NOMO-1 (cell line): ENCODE measurements around the gene RABGAP1.
"Not testable (repeated sequence)": the region's sequence is repeated elsewhere in the genome, so short reads cannot be mapped to it uniquely, and the experiment has no call there.

Source experiments
- DNase-seq, 2 experiments: peaks; one replicate each; lab custom pipeline; 2025; ENCODE audit not compliant: unreplicated experiment in 2 of 2; lab: John Stamatoyannopoulos, UW

Gene RABGAP1

DNA sequence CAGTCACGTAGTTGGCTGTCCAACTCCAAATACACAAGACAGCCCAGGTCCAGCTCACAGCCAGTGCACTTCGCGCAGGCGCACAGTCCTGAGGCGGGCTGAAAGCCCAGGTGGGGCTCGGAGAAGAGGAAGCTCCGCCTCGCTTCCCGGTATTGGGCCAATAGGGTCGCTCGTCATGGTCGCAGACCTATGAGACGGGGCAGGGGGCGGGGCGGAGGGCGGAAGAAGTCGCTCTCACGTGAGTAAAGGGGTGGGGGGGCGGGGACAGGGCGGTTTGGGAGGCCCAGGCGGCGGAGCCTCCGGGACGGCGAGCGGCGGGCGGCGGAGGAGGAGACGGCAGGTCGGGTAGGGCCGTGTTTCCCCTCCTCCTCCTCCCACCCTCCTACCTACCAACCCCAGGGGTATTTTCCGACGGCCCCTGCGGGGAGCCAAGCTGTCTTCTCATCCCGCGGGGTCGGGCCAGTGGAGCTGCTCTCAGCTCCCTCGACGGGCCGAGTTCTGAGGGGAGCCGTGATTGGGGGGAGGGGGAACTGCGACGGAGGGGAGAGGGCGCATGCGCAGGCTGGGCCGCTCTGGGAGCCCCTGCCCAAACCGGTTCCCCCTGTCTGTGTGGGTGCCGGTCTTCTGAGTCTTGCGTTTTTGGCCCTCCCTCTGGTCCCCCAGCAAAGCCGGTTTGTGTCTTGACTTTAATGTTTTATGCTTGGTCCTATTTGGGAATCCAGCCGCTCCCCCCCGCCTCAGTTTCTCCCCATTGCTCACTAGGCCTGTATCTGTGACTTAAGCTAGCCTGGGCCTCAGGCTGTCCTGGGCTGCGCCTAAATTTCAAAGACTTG, at the start of gene RABGAP1:
RABGAP1 (plus strand) TSS at position 272 of the 833 bp plus-strand sequence. CDS start 16,040 bp downstream, outside the sequence.
- peak; percentile 90 to 95 for DNase-seq

DNA sequence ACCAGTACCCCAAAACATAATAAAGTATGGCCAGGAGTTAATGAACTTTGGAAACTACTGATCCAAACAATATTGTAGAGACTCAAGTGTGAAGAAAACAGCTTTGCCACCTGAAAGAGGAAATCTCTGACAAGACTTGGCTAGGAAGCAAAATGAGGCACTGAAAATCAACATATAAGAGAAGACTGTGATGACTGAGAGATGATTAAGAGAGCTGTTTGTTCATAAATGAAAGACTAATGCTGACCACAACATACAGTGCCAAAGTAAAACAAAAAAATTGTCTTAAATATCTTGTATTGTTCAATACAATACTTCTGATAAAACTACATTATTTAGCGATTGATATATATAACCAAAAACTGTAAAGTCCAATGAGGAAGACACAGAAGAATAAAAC, 42.9 kb upstream of the RABGAP1 start:
- no peak for DNase-seq

DNA sequence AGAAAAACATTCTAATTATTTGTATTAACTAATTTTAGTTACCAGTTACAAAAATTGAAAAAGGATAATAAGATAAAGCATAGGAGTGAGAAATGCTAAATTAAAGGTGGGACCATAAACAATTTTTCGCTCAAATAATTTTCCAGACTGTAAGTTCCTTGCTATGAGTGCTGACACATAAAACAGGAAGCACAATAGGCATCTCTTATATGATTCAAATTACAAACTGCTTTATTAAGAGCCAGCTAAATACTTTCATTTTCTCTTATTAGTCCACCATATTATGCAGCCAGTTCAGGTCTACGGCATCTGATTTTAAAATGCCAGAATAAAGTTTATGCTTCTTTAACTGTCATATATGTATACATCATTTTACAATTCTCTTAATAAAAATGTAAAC, 40.0 kb upstream of the RABGAP1 start:
- no peak for DNase-seq

DNA sequence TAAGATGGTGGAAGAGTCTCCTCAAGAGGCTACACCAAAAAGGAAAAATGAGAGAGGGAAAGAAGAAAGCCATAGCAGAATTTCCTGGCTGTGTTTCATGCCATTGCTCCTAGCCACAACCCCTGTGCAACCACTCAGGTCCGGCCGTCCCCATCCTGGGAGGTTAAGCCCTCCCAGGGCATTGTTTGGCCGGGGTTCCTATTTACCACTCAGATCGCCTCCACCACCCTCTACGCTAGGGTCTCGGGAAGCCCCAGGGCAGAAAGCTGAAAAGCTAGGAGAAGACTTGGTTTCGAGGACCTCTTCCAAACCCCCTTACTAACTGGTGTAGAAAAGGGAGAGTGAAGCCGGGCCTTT, 36.4 kb upstream of the RABGAP1 start:
- peak in 1 of 2 experiments; percentile 22 for DNase-seq

DNA sequence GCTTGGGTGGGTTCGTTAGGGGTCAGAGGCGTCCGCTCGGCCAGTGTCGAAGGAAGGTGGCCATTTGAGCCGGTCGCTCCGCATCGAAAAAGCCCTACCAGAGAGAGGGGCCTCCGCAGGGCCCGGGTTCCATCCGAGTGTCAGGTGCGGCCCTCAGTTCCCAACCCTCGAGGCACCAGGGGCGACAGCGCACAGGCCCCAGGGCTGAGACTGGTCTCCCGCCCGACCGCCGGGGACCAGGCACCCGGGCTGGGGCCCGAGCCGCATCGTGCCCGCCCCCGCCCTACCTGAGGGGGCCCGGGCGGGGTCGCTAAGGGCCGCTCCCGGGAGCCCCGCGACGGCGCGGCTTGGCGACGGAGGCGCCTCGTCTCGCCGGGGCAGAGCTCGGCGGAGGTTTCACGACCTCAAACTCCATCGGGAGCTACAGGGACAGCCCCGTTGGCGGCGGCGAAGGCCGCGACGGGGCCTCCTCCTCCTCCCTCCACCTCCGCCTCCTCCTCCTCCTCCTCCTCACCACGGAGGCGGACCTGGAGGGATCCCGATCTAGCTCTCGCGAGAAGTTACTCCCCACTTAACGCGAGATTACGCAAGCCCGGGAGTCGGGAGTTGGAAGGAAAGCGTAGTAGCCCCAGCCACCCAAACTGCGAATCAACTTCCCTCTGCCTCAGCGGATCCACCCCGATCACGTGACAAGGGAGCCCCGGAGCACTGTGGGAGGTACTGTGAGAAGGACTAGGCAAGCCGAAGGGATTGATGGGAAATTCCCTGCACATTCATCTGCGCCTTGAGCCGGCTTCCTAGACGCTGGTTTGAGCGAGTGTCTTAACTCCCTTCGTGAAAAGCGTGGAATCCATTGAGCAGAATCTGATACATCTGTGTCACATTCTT, 35.8 kb upstream of the RABGAP1 start, which contains the start of gene RC3H2:
RC3H2 (minus strand) TSS at position 537 of the 888 bp plus-strand sequence. CDS start 7,850 bp downstream, outside the sequence.
- peak; percentile 96 to 97 for DNase-seq

DNA sequence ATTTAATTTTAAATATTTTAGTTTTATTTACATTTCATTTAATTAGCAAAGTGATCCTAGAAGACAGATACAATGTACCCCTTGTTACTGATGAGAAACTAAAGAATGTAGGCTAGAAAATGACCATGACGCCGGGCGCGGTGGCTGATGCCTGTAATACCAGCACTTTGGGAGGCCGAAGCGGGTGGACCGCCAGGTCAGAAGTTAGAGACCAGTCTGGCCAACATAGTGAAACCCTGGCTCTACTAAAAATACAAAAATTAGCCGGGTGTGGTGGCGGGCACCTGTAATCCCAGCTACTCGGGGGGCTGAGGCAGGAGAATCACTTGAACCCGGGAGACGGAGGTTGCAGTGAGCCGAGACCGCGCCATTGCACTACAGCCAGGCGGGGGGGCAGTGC, 34.7 kb upstream of the RABGAP1 start:
- DNase-seq, result not testable (repeated sequence)

DNA sequence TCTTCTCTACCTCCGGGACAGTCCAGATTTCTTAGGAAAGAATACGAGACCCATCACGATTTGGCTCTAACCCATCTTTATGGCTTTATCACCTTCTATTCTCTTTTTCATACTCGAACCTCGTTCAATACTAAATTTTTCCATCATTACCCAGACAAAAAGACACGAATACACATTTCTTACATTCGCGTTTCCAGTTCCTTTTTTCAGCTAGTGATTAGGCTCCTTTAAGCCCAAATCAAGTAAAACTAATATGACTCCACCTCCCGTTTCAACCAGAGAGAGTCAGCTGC, 28.2 kb upstream of the RABGAP1 start:
- no peak for DNase-seq

DNA sequence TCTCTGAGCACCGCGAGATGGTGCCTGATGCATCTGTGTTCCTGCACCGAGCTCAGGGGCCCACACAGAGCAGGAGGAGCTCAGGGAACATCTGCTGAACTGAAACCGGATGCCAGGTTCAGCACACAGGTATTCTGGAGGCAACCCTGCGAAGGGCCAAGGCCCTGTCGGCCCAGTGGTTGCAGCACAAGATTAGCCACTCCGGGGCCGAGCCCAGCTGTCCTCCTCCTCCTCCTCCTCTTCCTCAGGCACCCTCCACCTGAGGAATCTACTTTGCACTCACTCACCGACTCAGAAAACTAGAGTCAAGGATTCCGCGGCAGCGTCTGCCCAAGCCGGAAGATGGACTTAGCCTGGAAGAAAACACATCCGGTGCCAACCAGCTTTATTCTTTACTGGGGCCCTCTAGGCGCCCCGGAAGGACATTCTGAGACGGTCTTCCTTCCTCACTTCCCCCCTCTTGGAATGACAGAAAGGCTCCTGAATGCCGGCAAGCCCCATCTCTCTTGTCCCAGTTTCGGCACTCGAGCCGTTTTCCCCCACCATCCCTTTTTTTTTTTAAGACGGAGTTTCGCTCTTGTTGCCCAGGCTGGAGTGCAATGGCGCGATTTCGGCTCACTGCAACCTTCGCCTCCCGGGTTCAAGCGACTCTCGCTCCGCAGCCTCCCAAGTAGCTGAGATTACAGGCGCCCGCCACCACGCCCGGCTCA, 27.7 kb upstream of the RABGAP1 start, which contains the start of gene ZBTB6:
ZBTB6 (minus strand) TSS at position 360 of the 710 bp plus-strand sequence. CDS start 1,251 bp downstream, outside the sequence.
- DNase-seq, result peak; percentile 67 to 71

DNA sequence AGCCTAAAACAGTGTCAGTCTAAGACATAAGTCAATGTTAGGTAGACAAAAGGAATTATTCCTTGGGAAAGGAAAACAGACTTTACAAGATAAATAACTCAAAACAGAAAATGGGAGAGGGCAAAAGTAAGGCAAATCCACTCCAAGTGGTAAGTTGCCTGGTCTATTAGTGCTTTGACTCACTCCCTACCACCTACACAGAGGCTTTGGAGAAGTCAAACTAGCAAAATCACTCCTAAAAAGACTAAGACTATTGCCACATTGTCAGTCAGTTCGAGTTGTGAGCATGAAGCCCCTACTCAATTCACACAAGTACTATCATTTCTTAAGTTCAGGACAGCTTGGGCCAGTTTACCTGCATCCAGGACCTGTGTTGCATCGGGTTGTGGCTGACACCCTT, 22.5 kb upstream of the RABGAP1 start:
- no peak for DNase-seq

DNA sequence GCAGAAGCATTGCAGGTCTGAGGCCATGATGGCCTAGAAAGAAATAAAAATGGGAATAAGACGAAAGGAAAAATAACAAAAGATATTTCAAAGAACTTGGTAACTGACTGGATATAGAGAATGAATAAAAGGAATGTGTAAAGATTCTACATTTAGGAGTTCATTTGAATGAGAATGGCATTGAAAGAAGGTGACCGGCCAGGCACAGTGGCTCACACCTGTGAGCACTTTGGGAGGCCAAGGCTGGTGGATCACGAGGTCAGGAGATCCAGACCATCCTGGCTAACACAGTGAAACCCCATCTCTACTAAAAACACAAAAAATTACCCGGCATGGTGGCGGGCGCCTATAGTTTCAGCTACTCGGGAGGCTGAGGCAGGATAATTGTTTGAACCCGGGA, 18.1 kb upstream of the RABGAP1 start:
- DNase-seq, result no peak

DNA sequence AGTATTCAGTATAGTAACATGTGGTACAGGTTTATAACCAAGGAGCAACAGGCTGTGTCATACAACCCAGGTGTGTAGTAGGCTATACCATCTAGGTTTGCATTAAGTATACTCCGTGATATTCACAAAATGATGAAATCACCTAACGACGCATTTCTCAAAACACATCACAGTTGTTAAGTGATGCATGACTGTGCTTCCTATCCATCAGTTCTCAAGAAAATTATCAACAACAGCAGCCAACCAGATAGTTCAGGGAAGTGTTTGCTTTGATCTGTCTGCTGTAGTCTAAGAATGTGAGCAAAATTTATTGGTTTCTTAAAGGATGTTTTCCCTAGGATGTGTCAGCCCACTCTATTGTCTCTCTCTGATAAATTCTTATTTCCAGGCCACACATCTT, 16.9 kb upstream of the RABGAP1 start:
- DNase-seq, result no peak

DNA sequence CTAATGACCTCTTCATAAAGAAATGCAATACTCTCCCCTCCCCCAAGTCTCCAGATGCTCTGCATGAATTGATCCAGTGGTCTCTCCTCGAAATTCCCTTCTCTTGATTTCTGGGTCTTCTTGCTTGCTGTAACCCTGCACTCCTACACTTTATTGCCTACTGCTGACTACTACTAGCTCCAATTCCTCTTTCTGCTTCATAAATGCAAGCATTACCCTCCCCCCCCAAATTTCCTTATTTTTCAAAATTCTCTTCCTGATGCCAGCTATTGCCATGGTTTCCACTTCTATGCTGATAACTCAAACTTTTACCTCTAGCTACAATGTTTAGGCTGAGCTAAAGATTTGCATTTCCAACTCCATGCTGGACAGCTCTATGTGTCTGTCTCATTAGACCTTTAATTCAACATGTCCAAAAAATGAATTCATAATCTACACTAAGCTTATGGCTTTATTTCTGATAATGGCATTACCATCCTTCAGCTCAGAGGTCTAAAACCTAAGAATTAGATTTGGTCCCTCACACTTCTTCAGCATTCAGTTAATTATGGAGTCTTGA, 10.9 kb upstream of the RABGAP1 start:
- no peak for DNase-seq

DNA sequence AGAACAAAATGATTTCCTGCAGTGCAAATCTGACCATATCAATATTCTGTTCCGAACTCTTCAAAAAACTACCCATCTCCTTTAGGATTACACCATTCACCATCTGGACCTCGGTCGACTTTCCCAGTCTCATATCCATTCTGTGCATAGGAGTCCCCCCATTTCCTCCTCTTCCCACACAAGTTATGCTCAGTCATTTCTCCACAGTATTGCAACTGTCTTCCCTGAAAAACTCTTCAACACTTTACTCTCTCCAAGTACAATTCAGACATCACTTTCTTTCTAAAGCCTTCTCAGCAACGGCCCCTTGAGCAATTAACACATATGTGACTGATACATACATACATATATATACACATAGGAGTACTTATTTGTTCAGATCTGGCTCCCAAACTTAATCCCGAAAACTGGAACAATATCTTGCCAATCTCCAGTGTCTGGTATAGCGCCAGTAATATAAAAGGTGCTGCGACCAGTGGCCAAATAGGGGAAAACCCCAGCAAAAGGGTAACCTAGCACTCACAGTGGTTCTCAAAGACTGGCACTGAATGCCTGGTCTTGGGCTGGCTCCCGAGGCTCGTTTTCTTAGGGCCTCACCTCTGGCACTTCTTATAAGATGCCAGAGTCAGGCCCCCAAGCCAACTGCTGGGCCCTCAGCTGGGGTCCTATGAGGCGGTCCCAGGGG, 10.1 kb upstream of the RABGAP1 start:
- DNase-seq, result peak; percentile 23 to 40

DNA sequence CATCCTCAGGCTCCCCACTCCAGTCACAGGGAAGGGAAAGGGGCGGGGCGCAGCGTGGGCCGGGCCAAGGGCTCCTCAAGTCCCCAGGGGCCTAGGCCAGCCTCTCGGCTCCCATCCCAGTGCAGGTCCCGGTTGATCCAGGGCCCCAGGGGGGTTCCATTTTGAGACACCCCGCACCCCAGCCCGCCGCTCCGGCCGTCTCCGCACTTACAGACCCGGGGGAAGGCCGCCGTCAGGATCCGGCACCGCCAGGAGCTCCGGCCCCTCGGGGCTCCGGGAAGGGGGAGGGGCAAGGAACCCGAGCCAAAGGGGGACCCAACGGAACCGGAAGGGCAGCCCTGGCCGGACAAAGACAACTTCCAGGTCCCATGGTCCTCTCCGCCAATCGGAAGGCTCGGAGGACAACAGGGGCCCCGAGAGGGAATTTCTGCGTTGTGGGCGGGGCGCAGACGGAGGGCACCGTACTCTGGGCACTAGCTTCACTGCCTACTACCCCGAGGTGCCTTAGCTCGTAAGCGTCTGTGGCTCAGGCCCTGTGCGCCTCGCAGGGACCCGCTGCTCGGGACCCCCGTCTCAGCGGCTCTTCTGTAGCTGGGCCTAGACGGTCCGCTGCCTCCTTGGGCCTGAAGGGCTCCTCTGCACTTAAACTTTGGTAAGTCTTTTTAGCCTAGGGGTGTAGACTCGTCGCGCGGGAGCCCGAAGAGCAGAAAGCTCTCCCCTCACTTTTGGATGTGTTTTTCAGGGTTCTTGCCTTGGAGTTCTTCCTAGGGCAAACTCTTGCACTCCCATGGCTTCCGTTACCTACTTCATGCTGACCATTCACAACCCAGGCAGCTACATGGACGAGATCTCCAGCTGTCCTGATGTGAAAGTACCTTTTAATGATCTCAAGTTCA, 9.3 kb upstream of the RABGAP1 start, which contains the start of gene ZBTB26:
ZBTB26 (minus strand) TSS at position 287 of the 896 bp plus-strand sequence. CDS start 11,578 bp downstream, outside the sequence.
- DNase-seq, result peak; percentile 88 to 90

DNA sequence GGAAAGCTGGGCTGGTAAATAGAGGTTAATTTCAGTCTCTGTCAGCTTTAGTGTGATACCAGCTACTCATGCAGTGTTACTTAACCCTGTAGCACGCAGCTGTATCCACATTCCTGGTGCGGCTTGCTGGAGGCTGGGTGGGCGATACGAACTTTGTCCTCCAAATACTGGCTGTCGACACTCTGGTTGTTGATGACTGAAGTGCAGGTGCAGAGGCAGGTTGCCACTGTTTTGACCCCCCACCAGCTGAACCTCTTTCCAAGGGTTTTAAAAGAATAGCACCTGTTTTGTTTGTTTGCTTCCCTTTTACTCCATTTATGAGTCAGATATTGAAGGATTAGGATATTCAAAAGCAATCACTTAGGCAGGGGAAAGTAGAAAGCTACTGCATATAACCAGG, 4.4 kb upstream of the RABGAP1 start:
- no peak for DNase-seq

DNA sequence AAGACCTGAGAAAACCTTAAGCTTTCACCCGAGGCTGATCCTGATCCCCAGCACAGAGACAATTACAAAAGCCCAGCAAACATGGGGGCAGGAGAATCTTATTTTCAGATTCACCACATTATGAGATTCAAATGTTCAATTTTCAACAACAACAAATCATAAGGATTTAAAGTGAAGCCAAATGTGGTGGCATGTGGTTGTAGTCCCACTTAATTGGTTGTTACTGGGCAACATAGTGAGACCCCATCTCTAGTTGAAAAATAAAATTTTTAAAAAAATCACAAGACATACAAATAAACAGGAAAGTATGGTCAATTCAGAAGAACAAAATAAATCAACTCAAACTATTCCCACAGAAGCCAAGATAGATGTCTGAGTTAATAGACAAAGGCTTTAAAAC, 3.9 kb upstream of the RABGAP1 start:
- DNase-seq, result no peak

DNA sequence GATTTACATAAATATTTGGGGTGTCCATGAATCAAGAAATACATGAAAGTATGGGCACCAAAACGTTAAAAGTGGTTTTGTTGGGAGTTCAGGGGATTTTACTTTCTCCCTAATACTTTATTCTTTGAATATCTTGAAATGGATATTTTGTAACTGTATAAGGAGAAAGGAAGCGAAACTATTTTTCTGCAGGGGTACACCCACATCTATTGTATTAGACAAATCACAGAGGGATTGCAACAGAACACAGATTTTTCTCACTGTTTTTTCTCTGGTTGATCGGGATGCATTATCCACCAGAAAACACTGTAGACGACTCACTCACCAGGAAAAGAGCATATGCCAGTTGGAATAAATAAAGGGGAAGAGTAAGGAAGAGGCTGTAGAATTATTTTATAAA, 1.2 kb upstream of the RABGAP1 start:
- peak in 1 of 2 experiments; percentile 40 for DNase-seq

DNA sequence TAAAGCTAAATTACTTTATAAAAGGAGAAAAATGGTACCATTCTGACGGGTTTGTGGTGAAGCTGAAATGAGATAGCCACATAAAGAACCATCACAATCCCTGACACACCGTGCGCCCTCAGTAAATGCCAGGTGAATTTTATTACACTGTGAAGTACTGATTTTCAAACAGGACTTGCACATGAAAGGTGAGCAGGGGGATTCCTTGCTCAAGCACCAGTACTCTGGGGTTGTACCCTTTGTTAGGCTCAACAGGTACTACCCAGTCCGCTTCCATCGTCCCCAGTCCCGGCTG, 419 bp upstream of the RABGAP1 start:
- no peak for DNase-seq

DNA sequence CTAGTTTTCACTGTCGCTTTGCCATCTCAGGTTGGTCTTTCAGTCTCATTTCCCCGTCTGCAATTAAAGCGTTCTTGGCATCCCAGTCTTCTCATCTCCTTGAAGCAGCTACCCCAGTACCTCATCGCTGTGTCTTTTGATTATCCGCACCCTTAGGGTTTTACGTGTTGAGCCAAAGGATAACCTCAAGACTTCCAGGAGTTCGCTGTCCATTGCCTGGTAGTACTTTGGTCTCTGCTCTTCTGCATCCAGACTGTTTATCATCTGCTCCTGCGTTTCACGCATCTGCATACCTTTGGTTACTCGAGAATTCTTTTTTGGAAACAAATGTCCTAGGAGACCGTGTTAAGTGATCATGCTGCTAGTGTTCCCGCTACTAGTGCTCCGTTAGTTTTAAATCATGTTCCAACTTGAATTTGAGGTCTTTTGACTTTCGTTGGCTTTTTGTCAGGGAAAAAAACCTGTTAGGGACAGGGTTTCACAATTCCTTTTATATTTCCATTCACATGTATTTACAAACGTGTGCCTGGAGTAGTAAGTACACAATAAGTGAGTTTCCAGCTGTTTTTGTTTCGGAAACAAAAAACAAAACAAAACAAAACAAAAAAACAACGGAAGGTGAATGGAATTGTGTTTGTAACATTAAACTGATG, 888 bp downstream of the RABGAP1 start:
- DNase-seq, result no peak
